HG03103 (cell line): ENCODE data around the gene RPS6KB2.

ENCODE experiments used
- ATAC-seq: cut with Tn5 transposase; IDR thresholded peaks from one replicate; pipeline ENCODE4 v1.9.1; 2021; ENCODE audit warnings: low read depth; ENCODE audit not compliant: unreplicated experiment

The RPS6KB2 gene

GRCh38 chr11:67440229-67441097, 12.2 kb downstream of the RPS6KB2 start:
- no peak for ATAC-seq

DNA sequence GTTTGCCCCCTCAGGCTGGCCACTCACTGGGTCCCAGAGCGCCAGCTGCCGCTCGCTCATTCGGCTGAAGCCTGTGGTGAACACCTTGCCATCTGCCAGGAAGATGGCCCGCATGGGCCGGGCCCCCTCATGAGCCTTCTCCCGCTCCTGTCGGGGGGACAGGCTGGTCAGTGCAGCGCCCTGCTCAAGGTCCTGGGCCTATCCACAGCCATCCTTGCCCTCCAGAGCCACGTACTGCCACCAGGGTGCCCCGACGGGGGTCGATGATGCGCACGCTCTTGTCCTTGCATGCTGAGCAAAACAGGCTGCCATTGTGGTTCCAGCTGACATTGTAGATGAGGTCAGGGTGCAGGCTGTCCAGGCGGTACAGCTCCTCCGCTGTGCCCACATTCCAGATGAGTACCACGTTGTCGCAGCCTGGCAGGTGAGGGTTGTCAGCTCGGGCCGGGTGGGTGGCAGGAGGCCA, 12.8 kb downstream of the RPS6KB2 start:
- ATAC-seq = no peak

DNA sequence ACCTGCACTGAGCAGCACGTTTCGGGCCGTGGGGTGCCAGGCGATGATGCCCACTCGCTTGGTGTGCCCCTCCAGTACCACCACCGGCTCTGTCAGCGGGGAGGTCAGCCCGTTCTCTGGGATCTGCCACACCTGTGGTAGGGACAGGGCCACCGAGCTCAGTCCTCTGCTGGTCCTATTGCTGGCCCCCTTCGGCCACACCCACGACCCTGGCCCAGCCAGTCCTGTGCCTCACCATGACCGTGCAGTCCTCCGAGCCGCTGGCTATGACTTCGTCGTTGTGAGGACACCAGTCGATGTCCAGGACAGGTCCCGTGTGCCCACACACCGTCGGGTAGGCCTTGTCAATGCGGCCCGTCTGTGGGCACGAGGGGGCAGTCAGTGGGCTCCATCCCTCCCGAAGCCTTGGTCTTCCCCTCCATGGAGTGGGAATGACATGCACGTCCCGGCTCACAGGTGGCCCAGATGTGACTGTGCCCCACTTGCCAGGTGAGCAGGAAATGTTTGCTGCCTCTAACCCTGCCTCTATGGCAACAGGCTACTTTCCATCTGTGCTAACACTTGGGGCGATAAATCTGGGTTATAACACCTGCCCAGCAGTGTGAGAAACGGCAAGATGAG, 13.5 kb downstream of the RPS6KB2 start:
- ATAC-seq = no peak

DNA sequence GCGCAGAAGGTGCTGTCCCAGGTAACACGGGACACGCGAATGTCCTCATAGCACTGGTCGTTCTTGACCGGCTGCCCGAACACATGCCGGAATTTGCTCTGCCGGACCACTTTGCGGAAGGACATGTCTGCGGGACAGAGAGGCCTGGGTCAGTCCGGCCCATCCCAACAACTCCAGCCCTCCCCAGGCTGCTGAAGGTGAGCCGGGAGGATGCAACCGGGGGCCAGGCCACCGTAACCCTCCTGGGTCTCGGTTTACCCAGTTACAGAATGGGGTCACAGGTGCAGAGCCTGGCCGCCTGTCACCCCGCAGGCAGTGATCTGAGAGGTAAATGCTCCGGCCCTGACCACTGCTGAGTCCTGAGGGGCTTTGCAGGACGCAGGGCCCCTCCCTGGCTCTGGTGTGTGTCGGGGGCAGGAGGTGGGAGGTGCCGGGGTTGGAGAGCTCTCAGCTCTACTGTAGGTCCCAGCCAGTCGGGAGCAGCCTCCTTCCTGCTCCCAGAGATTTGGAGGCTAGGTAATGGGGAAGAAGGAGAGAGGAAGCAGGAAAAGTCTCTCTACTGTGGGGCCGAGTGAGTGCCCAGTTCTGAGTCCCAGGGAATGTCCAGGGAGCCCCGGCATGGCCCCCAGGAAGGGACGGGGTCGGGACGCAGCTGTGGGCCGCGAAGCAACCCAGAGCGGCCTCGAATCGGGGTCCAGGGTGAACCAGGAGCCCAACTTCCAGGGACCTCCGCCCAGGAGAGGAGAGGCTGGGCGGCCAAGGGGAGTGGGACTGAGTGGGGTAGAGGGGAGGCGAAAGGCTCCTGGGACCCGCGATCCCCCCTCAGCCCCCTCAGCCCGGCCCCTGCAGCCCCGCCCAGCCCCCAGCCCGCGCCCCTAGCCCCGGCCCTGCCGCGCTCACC, 14.5 kb downstream of the RPS6KB2 start:
- no peak for ATAC-seq

- no peak for ATAC-seq
These were observed 17.2 kb downstream of the RPS6KB2 start for GRCh38 chr11:67445515-67445914.

- no peak for ATAC-seq
These were observed 19.9 kb downstream of the RPS6KB2 start for GRCh38 chr11:67448220-67448609.

DNA sequence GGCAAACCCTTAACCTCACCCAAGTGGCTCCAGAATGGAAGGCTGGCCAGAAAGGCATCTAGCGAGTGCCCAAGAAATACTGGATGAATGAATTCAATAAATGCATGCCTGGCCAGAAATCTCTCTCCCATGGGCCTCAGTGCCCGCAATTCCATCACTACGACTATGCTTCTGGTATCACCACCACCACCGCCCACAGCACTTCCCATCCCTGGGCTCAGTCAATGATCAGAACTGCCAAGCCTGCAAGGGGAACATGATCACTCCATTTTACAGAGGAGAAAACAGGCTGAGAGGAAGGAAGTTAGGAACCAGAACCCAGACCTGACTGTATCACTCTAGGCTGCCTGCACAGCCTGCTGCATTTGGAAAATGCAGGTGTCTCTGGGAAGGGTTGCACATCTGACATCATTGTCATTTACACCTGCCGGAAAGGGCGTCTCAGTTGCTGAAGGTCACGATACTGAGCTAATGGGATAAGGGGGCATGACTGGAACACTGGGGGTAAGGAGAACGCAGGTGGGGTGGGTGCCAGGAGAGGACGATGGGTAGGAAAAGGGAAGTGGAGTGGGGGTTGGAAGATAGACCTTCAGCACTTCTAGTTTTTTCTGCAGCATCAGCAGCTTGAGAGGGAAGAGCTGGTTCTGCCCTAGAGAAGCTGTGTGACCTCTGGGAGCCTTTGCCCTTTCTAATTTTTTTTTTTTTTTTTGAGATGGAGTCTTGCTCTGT, 21.0 kb downstream of the RPS6KB2 start:
- no peak for ATAC-seq

DNA sequence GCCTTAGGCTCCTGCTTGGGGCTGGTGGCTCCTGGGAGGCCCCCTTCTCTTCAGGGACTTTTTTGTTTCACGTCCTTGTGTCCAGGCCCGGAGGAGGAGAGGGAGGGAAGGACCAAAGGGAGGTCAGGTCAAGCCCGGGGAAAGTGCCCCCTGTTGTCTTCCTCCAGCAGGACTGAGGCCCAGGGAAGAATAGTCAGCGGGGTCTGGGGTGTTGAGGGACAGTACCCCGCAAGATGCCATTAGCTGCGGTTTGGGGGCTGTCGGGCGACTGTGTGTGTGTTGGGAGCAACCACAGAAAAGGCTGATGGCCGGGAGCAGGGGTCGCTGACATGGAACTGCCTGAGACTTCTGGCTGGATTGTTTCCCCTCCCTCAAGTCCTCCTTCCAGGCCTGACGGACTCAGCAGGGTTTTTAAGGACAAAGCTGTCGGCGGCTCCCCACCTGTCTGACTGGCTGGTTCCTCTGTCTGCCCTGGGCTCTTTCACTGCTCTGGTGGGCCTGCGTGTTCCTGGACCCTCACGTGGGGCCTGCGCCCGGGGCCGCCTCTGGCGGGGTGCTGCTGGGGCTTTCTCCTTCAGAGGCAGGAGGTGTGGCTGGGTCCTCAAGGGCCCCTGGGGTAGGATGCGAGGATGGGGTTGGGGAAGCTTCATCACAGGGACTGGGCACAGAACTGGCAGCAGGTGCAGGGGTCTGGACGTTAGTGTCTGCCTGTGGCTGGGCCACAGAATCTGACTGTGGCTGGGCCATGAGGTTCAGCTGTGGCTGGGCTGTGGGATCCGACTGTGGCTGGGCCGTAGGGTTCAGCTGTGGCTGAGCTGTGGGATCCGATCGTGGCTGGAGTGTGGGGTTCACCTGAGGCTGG, 22.7 kb downstream of the RPS6KB2 start:
- ATAC-seq = no peak

DNA sequence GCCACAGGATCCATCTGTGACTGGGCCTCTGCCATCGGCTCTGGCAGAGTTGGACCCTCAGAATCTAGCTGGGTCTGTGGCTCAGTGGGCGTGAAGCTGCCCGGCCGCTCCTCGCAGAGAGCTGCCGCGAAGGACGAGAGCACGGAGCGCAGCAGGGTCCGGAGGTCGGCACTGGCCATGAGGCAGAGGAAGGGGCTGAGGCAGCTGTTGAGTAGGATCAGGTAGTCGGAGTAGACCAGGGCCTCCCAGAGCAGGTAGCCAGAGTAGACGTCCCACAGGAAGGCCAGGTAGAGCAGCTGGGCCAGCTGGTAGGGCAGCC, 23.3 kb downstream of the RPS6KB2 start:
- no peak for ATAC-seq

GRCh38 chr11:67452141-67452952, 24.1 kb downstream of the RPS6KB2 start, which contains the start of gene GPR152:
TSS of gene GPR152 (minus strand) at chr11:67452729. CDS start at chr11:67452724, 5 bp downstream.
- ATAC-seq = no peak

DNA sequence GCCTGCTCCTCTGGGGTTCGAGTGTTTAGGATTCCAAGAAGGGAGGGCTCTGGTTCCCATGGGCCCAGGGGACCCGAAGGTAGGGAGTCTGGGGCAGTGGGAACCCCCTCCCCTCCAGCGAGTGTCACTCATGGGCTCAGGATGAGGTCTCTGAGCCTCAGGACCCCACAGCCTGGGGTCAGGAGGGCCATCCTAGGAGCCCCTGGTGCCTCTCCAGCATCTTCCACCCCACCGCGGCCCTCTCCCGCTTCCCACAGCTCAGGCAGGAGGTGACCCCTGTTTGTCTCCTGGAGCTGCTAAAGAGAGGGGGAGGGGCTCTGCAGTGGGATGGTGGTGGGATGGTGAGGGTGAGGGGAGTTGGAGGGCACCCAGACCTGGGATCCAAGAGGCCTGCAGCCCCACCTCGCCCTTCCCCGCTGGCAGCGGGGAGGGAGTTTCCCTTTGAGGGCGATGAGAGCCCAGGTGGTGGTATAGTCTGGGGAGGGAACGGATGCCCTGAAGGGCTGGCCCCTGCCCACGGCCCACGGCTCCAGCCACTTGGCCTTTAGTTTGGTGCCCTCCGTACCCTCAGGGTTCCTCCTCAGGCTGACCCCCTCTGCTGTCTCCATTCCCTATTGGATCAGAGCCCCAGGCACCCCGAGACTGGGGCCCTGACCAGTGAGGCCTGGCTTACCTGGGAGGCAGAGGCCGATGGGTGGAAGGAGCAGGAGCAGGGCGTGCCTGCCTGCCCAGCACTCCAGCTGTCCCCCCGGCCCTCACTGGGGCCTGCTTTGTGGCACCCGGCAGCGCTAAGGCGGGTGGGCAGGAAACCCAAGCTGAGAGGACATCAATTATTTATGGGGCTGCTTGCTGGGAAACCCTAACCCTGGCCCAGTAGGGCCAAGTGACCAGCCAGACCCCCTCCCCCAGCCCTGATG, 25.8 kb downstream of the RPS6KB2 start:
- ATAC-seq = no peak

GRCh38 chr11:67455054-67455453, 26.8 kb downstream of the RPS6KB2 start, which contains the start of gene CABP4:
TSS of gene CABP4 (plus strand) at chr11:67455354. CDS start at chr11:67455424, 70 bp downstream.
- ATAC-seq = no peak

DNA sequence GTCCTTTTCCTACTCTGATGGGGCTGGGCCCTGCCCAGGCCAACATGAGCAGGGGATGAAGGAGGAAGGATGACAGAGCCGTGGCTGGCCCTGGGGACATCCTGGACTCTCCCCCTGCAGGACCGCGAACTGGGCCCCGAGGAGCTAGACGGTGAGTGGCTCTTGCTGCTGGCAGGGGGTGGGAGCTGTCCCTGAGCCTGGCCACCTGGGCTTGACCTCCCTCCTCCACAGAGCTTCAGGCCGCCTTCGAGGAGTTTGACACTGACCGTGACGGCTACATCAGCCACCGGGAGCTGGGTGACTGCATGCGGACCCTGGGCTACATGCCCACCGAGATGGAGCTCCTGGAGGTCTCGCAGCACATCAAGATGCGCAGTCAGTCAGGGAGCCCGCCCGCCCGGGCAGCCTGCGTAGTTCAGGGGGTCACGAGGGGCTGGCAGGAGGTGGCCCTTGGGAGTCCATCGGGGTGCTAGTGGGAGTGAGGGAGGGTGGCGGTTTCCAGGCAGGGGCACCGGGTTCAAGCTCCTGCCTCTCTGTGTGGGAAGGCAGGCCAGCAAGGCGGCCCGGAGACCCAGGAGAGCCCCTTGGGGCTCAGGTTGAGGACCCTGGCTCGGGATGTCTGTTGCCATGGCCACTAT, 27.9 kb downstream of the RPS6KB2 start:
- no peak for ATAC-seq

GRCh38 chr11:67457453-67457852, 29.2 kb downstream of the RPS6KB2 start:
- no peak for ATAC-seq

DNA sequence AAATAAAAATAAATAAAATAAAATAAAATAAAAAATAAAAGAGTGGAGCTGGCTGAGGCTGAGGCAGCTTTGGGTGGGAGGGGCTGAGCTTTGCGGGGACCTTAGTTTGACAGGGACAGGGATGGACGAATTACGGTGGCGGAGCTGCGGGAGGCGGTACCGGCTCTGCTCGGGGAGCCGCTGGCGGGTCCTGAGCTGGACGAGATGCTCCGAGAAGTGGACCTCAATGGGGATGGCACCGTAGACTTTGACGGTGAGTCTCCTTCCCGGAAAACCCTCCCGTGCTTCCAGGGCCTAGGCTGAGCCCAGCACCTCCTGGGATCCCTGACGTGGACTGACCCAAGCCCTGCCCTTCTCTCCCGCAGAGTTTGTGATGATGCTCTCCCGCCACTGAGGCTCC, 30.0 kb downstream of the RPS6KB2 start:
- ATAC-seq = no peak

GRCh38 chr11:67463186-67463585, 34.9 kb downstream of the RPS6KB2 start:
- ATAC-seq = no peak
